Bronchial epithelial cell (primary cell): ENCODE results near the gene KCNMB1. TPM values are rescaled to one million over a fixed set of nuclear protein-coding genes. Genes with fewer than 3 reads are reported as not detected.

Source experiments
- DNase-seq: peaks from one replicate; pipeline ENCODE4 v3.0.0-alpha.2; 2010; ENCODE audit warnings: low read depth
- FAIRE-seq: peaks from 2 replicates; lab custom pipeline; 2011; peaks lifted over from hg19 to GRCh38; lab: Jason Lieb, UNC
- H3K27me3 ChIP-seq: 2 replicates; pipeline ENCODE4 v1.5.1; 2011; ENCODE audit warnings: low read length; ENCODE audit not compliant: control insufficient read depth, insufficient read depth
- H3K36me3 ChIP-seq: 2 replicates; pipeline ENCODE4 v1.5.1; 2011; ENCODE audit warnings: low read length; ENCODE audit not compliant: control insufficient read depth, insufficient read depth
- H3K4me3 ChIP-seq: 2 replicates; pipeline ENCODE4 v1.5.1; 2011; ENCODE audit warnings: mild to moderate bottlenecking, low read depth, low read length, control low read depth
- CTCF ChIP-seq: IDR thresholded peaks from 2 replicates; pipeline ENCODE4 v1.5.1; 2011; ENCODE audit warnings: mild to moderate bottlenecking, moderate library complexity, low read length, control low read depth, inconsistent platforms; ENCODE audit not compliant: insufficient read depth, severe bottlenecking
- total RNA-seq: library from RNA; depleted of rRNA; stranded (reverse); fragments of >200 nt; gene quantifications from 2 replicates; pipeline ENCODE4 v1.2.1, GENCODE V29; 2014

Gene KCNMB1
- total RNA-seq, 1 donor from 2014 or later: not detected

- DNase-seq (no peak), FAIRE-seq (no peak)
- no peak for TF ChIP-seq CTCF
- Histone ChIP-seq H3K4me3 (no peak overlapping the region), H3K36me3 (no peaks in the 10 kb centered on the region), H3K27me3 (no peaks in the 10 kb centered on the region)
These were observed 21.9 kb upstream of the KCNMB1 start for GRCh38 chr5:170411100-170411499.

- no peak for FAIRE-seq
- no peak for DNase-seq
- TF ChIP-seq CTCF: no peak
- no peak overlapping the region for H3K4me3 ChIP-seq
- no peaks in the 10 kb centered on the region for H3K27me3 ChIP-seq
- no peaks in the 10 kb centered on the region for H3K36me3 ChIP-seq
These were observed 21.2 kb upstream of the KCNMB1 start for GRCh38 chr5:170410401-170410800.

- Histone ChIP-seq H3K4me3 (no peak overlapping the region), H3K27me3 (no peaks in the 10 kb centered on the region), H3K36me3 (no peaks in the 10 kb centered on the region)
- no peak for TF ChIP-seq CTCF
- DNase-seq (no peak), FAIRE-seq (no peak)
These were observed 19.9 kb upstream of the KCNMB1 start for GRCh38 chr5:170408877-170409660.

- no peak for DNase-seq
- no peak for TF ChIP-seq CTCF
- Histone ChIP-seq H3K36me3 (no peaks in the 10 kb centered on the region), H3K27me3 (no peaks in the 10 kb centered on the region), H3K4me3 (no peak overlapping the region)
- no peak for FAIRE-seq
These were observed 19.1 kb upstream of the KCNMB1 start for GRCh38 chr5:170408226-170408625.

- FAIRE-seq (no peak), DNase-seq (no peak)
- no peak for TF ChIP-seq CTCF
- Histone ChIP-seq H3K27me3 (no peaks in the 10 kb centered on the region), H3K36me3 (no peaks in the 10 kb centered on the region), H3K4me3 (no peak overlapping the region)
These were observed 17.9 kb upstream of the KCNMB1 start for GRCh38 chr5:170407062-170407461.

GRCh38 chr5:170405817-170406216 is 16.6 kb upstream of the KCNMB1 start:
- no peak for TF ChIP-seq CTCF
- no peak for FAIRE-seq
- H3K36me3 ChIP-seq: no peaks in the 10 kb centered on the region
- DNase-seq: no peak
- no peak overlapping the region for H3K4me3 ChIP-seq
- H3K27me3 ChIP-seq: no peaks in the 10 kb centered on the region
